Esophagus squamous epithelium (tissue), 5 donors: ENCODE data around the gene DCAF8. TPM values are rescaled to one million over a fixed set of nuclear protein-coding genes. Genes with fewer than 3 reads are reported as not detected.

Experiments used
- DNase-seq: peaks from one replicate; lab custom pipeline; 2025; lab: John Stamatoyannopoulos, UW
- H3K27ac ChIP-seq, 4 donors: fragments of 200-600 bp; sonication (generic); one replicate each; pipeline ENCODE4 v1.5.1; 2016 to 2019; ENCODE audit warnings: mild to moderate bottlenecking in 1 of 4
- H3K27me3 ChIP-seq, 4 donors: fragments of 200-600 bp; sonication (generic); 1 replicate in 3 of 4; 2 replicates in 1 of 4; pipeline versions ENCODE4 v1.5.1 to v1.6.0; 2017 to 2021; ENCODE audit warnings: antibody characterized with exemption in 1 of 4
- H3K36me3 ChIP-seq, 3 donors: fragments of 200-600 bp; sonication (generic); one replicate each; pipeline ENCODE4 v1.5.1; 2016 to 2019
- H3K4me1 ChIP-seq, 3 donors: fragments of 200-600 bp; sonication (generic); one replicate each; pipeline ENCODE4 v1.5.1; 2017 to 2019
- H3K4me3 ChIP-seq, 4 donors: fragments of 200-600 bp; sonication (generic); 1 replicate in 3 of 4; 2 replicates in 1 of 4; pipeline ENCODE4 v1.5.1; 2016 to 2019; ENCODE audit warnings: mild to moderate bottlenecking in 2 of 4, moderate library complexity in 1 of 4
- H3K9me3 ChIP-seq, 3 donors: fragments of 200-600 bp; sonication (generic); one replicate each; pipeline ENCODE4 v1.5.1; 2016 to 2019
- CTCF ChIP-seq, 6 experiments: fragments of 450-650 bp in 4 of 6; fragments of 200-600 bp in 2 of 6; sonication (generic) in 2 of 6; IDR thresholded peaks; one replicate each; pipeline ENCODE4 v1.5.1; 2016 to 2019; ENCODE audit warnings: antibody characterized with exemption in 6 of 6, mild to moderate bottlenecking in 4 of 6, moderate library complexity in 4 of 6
- POLR2A ChIP-seq, 4 donors: fragments of 450-650 bp; IDR thresholded peaks; one replicate each; pipeline ENCODE4 v1.6.1; 2017; ENCODE audit warnings: antibody characterized with exemption in 4 of 4, mild to moderate bottlenecking in 4 of 4, moderate library complexity in 3 of 4
- WGBS, 2 donors: methylation state at CpG; one replicate each; pipeline ENCODE4 v1.1.5; 2018; 5-methylcytosine and 5-hydroxymethylcytosine counted together
- intact Hi-C: fragments of 100-400 bp; cut with DNase I; formaldehyde crosslinking; loops from one replicate; pipeline ENCODE4 v1.15.0; 2022
- total RNA-seq, 4 donors: library from RNA; depleted of rRNA; stranded (reverse); fragments of >200 nt; gene quantifications; one replicate each; pipeline ENCODE4 v1.1.0, GENCODE V29; 2016
- donor health status: DM: yes; HTN: yes; CAD: no.

DCAF8 gene
- total RNA-seq, 4 donors from 2014 or later = 54.0 to 139 (median 58.6) TPM

GRCh38 chr1:160167580-160167979, 94.8 kb downstream of the DCAF8 start:
- Histone ChIP-seq H3K36me3 (no peaks in the 10 kb centered on the region), H3K9me3 (no peaks in the 10 kb centered on the region), H3K4me3 (no peak overlapping the region), H3K27ac (no peak overlapping the region), H3K4me1 (no peaks in the 10 kb centered on the region), H3K27me3 (peaks cover 0 to 26% (median 0%) of the 10 kb centered on the region in 4 donors)
- intact Hi-C loops = no loop called here
- 82% methylated on average over 6 of the region's 6 CpGs for WGBS, 2 donors
- no peak for DNase-seq
- TF ChIP-seq CTCF (IDR thresholded peaks at IDR 0.05) (no peak), POLR2A (IDR thresholded peaks at IDR 0.05) (no peak)

- H3K4me1 ChIP-seq = no peaks in the 10 kb centered on the region
- peaks cover 0 to 24% (median 0%) of the 10 kb centered on the region in 4 donors for H3K27me3 ChIP-seq
- H3K27ac ChIP-seq = no peak overlapping the region
- H3K4me3 ChIP-seq = no peak overlapping the region
- no peaks in the 10 kb centered on the region for H3K9me3 ChIP-seq
- no peaks in the 10 kb centered on the region for H3K36me3 ChIP-seq
- DNase-seq = no peak
- TF ChIP-seq CTCF (IDR thresholded peaks at IDR 0.05) (no peak), POLR2A (IDR thresholded peaks at IDR 0.05) (no peak)
- WGBS, 2 donors = 25 to 60% methylated on average over 1 to 3 of the region's 4 CpGs
- intact Hi-C loops = no loop called here
Observed at GRCh38 chr1:160167056-160167455, 95.3 kb downstream of the DCAF8 start.

GRCh38 chr1:160166166-160166868, 96.0 kb downstream of the DCAF8 start:
- intact Hi-C loops = no loop called here
- TF ChIP-seq CTCF (IDR thresholded peaks at IDR 0.05) = no peak
- TF ChIP-seq POLR2A (IDR thresholded peaks at IDR 0.05) = no peak
- WGBS, 2 donors = 78 to 82% methylated on average over 12 of the region's 12 CpGs

More at GRCh38 chr1:160166166-160166868, 96.0 kb downstream of the DCAF8 start:
- no peak overlapping the region for H3K27ac ChIP-seq
- no peak for DNase-seq
- no peaks in the 10 kb centered on the region for H3K36me3 ChIP-seq
- H3K4me3 ChIP-seq = no peak overlapping the region
- no peaks in the 10 kb centered on the region for H3K9me3 ChIP-seq
- H3K4me1 ChIP-seq = no peaks in the 10 kb centered on the region
- H3K27me3 ChIP-seq = peaks cover 0 to 22% (median 0%) of the 10 kb centered on the region in 4 donors

Other genes starting within 250 kb of the DCAF8 start
- 1 to 10 TPM; 2.7 to 3.8 (median 2.9) TPM for gene PIGM, start 230.6 kb downstream of the DCAF8 start, total RNA-seq
- under 1 TPM in 1 of 4 donors, not detected in 3; 0.59 TPM for gene KCNJ10, start 192.4 kb downstream of the DCAF8 start, total RNA-seq
- not detected for gene KCNJ9, start 181.0 kb downstream of the DCAF8 start, total RNA-seq
- gene IGSF8, start 163.9 kb downstream of the DCAF8 start, total RNA-seq = 10 to 100 TPM; 17.0 to 19.6 (median 17.2) TPM
- gene ATP1A2, start 146.8 kb downstream of the DCAF8 start, total RNA-seq = 10 to 100 TPM in 1 of 4 donors, 1 to 10 TPM in 3; 2.2 to 32.6 (median 5.3) TPM
- 1 to 10 TPM in 1 of 4 donors, under 1 TPM in 1, not detected in 2; 0.19 to 1.8 TPM for gene ATP1A4, start 110.9 kb downstream of the DCAF8 start, total RNA-seq
- gene CASQ1, start 72.0 kb downstream of the DCAF8 start, total RNA-seq = under 1 TPM in 1 of 4 donors, not detected in 3; 0.95 TPM
- 10 to 100 TPM; 39.1 to 86.0 (median 69.8) TPM for gene PEA15, start 57.2 kb downstream of the DCAF8 start, total RNA-seq
- 10 to 100 TPM; 21.2 to 39.7 (median 25.1) TPM for gene PEX19, start 22.6 kb upstream of the DCAF8 start, total RNA-seq
- gene COPA, start 80.7 kb upstream of the DCAF8 start, total RNA-seq = 10 to 100 TPM; 74.9 to 99.8 (median 91.3) TPM
- 10 to 100 TPM; 40.2 to 57.6 (median 49.8) TPM for gene NCSTN, start 80.8 kb upstream of the DCAF8 start, total RNA-seq
- under 1 TPM in 1 of 4 donors, not detected in 3; 0.19 TPM for gene NHLH1, start 104.5 kb upstream of the DCAF8 start, total RNA-seq
- 10 to 100 TPM in 1 of 4 donors, 1 to 10 TPM in 3; 5.9 to 10.8 (median 7.7) TPM for gene VANGL2, start 138.0 kb upstream of the DCAF8 start, total RNA-seq